Fibroblast of the aortic adventitia (primary cell): ENCODE results near the gene TMEM258. TPM values are rescaled to one million over a fixed set of nuclear protein-coding genes. Genes with fewer than 3 reads are reported as not detected.

Experiments used
- DNase-seq: peaks from one replicate; pipeline ENCODE4 v3.0.0-alpha.2; 2010; ENCODE audit warnings: low read depth
- H3K4me3 ChIP-seq: 2 replicates; pipeline ENCODE4 v1.5.1; 2011; ENCODE audit warnings: low read depth, mild to moderate bottlenecking, control low read depth, low read length, moderate library complexity
- total RNA-seq: library from RNA; depleted of rRNA; stranded (reverse); fragments of >200 nt; gene quantifications from 2 replicates; pipeline ENCODE4 v1.2.3, GENCODE V29; 2012; ENCODE audit warnings: low replicate concordance
- TF ChIP-seq, protein P1 (sequence below): IDR thresholded peaks from 2 replicates; pipeline ENCODE4 v1.5.1; 2011; ENCODE audit warnings: mild to moderate bottlenecking, low read length, control low read depth, inconsistent platforms; ENCODE audit not compliant: insufficient read depth

TMEM258 gene
- total RNA-seq, 1 donor, result 98.1 TPM

DNA sequence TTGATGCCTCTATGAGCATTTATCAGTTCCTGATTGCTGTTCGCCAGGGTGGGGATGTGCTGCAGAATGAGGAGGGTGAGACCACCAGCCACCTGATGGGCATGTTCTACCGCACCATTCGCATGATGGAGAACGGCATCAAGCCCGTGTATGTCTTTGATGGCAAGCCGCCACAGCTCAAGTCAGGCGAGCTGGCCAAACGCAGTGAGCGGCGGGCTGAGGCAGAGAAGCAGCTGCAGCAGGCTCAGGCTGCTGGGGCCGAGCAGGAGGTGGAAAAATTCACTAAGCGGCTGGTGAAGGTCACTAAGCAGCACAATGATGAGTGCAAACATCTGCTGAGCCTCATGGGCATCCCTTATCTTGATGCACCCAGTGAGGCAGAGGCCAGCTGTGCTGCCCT, 3.1 kb upstream of the TMEM258 start:
- no peak overlapping the region for H3K4me3 ChIP-seq
- DNase-seq, result no peak
- TF ChIP-seq, protein P1, sequence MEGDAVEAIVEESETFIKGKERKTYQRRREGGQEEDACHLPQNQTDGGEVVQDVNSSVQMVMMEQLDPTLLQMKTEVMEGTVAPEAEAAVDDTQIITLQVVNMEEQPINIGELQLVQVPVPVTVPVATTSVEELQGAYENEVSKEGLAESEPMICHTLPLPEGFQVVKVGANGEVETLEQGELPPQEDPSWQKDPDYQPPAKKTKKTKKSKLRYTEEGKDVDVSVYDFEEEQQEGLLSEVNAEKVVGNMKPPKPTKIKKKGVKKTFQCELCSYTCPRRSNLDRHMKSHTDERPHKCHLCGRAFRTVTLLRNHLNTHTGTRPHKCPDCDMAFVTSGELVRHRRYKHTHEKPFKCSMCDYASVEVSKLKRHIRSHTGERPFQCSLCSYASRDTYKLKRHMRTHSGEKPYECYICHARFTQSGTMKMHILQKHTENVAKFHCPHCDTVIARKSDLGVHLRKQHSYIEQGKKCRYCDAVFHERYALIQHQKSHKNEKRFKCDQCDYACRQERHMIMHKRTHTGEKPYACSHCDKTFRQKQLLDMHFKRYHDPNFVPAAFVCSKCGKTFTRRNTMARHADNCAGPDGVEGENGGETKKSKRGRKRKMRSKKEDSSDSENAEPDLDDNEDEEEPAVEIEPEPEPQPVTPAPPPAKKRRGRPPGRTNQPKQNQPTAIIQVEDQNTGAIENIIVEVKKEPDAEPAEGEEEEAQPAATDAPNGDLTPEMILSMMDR, result no peak

DNA sequence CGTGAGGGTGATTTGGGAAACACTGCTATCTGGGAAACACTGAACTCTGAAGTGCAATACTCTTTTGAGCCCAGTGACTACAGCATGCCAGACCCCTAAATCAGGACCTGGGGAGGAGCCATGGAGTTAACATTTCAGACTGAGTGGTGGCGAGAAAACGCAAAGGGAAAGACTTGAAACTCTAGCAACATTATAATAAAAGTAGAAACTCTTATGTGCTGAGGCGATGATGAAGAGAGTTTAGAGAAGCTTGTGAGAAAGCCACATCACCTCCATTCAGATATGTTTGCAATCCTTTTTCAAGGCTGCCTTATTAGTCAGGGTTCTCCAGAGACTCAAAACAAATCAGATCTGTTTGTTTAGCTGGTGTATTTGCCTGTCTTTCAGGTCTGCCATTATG, 2.2 kb upstream of the TMEM258 start:
- TF ChIP-seq, protein P1, result no peak
- no peak for DNase-seq
- H3K4me3 ChIP-seq, result no peak overlapping the region

DNA sequence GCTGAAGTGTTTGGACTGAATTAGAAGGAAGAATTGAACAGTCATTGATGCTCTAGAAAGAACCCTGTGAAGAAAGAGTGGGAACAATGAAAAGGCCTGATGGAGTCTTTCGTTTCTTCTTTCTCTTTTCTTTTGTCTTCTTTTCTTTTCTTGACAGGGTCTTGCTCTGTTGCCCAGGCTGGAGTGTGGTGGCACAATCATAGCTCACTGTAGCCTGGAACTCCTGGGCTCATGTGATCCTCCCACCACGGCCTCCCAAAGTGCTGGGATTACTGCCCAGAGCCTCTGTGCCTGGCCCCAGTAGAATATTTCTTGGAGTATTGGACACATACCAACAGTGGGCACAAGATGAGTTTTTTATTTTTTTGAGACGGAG, 1.4 kb upstream of the TMEM258 start:
- H3K4me3 ChIP-seq, result peak overlapping the region; percentile 96
- TF ChIP-seq, protein P1, result no peak
- no peak for DNase-seq

DNA sequence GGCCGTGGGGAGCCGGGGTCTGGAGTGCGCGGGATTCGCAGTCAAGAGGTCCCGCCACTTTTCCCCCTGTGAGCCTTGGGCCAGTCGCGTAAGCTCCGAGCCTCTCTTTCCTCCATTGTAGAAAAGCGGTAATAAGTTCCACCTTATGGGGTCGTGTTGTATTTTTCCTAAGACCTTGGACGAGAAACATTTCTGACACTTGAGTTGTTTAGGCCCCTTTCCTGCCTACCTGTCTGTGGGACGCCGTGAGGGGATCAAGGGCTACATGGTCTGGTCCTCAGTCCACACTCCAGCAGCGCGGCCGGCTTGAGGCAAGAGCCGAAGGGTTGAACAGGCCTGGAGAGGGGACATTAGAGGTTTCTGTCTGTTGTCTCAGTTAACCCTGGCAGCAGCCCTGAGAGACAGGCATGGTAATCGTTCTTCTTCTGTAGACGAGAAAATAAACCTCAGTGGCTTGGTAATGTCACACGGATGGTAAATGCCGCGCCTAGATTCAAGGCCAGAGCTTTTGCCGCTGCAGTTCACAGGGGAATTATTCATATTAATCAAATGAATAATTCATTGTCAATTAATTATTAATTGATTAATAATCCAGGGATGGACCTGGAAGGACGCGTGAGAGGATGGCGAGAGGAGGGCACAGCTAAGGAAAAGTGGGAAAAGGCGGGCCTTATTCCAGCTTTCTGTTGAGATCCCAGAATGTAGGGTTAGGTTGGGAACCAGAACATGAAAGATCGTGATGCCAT, 857 bp upstream of the TMEM258 start:
- DNase-seq, result no peak
- TF ChIP-seq, protein P1, result no peak
- H3K4me3 ChIP-seq, result peak overlapping the region; percentile 96

DNA sequence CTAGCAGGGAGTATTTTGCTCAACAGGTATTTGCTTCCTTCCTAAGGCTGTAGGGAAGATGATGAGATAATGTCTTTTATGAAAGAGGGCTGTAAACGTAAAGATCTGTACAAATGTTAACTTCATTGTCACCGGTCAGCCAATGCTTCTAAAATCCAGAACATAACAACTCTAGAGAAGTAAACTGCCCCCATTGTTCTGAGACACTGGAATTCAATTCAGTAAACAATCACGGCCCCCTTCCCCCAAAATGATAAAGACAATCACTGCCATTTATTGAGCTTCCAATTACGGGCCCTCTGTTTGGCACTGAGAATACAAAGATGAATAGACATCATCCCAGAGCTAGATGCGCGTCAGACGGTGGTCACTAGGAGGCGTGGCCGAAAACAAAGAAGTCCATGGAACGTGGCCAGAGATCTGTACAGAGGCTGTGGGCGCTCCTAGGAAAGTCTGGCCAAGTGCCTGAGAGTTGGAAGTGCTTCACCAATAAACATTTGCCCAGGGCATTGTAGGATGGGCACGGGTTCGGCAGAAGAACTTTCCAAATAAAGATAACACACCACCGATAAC, 576 bp downstream of the TMEM258 start:
- peak overlapping the region; percentile 96 for H3K4me3 ChIP-seq
- TF ChIP-seq, protein P1, result no peak
- peak; percentile 94 for DNase-seq

DNA sequence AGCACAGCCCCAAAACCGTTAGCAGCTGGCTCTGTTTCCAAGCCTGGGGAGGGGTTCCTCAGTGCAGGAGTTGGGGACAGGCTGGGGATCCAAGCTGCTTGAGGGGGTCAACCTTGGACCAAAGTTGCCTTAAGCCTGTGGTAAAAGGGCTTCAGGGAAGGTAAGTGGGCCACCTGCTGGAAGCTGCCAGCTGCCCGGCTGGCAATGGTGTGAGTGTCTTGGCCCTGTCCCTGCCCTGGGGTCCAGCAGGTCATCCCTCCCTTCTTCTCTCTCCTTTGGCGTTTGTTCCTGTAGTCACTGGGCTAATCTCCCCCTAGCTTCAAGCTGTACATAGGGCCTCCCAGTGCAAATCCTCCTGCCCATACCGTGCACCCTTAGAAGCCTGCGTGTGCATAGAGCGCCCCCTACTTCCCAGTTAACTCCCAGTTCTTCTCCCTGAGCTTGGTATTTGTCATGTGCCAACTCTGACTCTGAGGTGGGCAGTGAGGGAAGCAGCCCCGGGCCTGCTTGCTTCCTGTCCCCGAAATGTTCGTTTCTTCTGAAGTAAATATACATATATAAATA, 4.4 kb downstream of the TMEM258 start:
- TF ChIP-seq, protein P1, result peak; percentile 57
- DNase-seq, result peak; percentile 51
- no peak overlapping the region for H3K4me3 ChIP-seq
